Fibroblast of gingiva (primary cell): ENCODE results near the gene TTC9B.
"Not testable (repeated sequence)": the region's sequence is repeated elsewhere in the genome, so short reads cannot be mapped to it uniquely, and the experiment has no call there.

Experiments used
- DNase-seq: peaks from one replicate; pipeline ENCODE4 v3.0.0-alpha.2; 2011; ENCODE audit warnings: low read depth

Gene TTC9B

GRCh38 chr19:40214936-40215335, 3.2 kb downstream of the TTC9B start:
- no peak for DNase-seq

- DNase-seq, result no peak
Measured at GRCh38 chr19:40213882-40214570, 4.2 kb downstream of the TTC9B start.

GRCh38 chr19:40213251-40213829, 4.8 kb downstream of the TTC9B start:
- DNase-seq, result no peak

- DNase-seq, result no peak
Measured at GRCh38 chr19:40210889-40211288, 7.3 kb downstream of the TTC9B start.

- DNase-seq, result no peak
Measured at GRCh38 chr19:40208602-40209001, 9.6 kb downstream of the TTC9B start.

GRCh38 chr19:40205760-40206159, 12.4 kb downstream of the TTC9B start:
- DNase-seq, result no peak

GRCh38 chr19:40204381-40204780, 13.8 kb downstream of the TTC9B start:
- no peak for DNase-seq

- no peak for DNase-seq
Measured at GRCh38 chr19:40200341-40201099, 17.7 kb downstream of the TTC9B start.

GRCh38 chr19:40198272-40198990, 19.8 kb downstream of the TTC9B start:
- DNase-seq, result no peak

GRCh38 chr19:40193587-40193849, 24.7 kb downstream of the TTC9B start:
- DNase-seq, result no peak

GRCh38 chr19:40192758-40193586, 25.2 kb downstream of the TTC9B start:
- no peak for DNase-seq

GRCh38 chr19:40191836-40192646, 26.1 kb downstream of the TTC9B start:
- no peak for DNase-seq

GRCh38 chr19:40190891-40191835, 27.0 kb downstream of the TTC9B start, which contains the start of gene MAP3K10:
Gene MAP3K10 (plus strand): TSS chr19:40191426. CDS start chr19:40192032, 606 bp downstream.
- DNase-seq, result peak; percentile 70

GRCh38 chr19:40184273-40184672, 33.9 kb downstream of the TTC9B start:
- no peak for DNase-seq

- DNase-seq, result no peak
Measured at GRCh38 chr19:40178756-40179155, 39.4 kb downstream of the TTC9B start.

GRCh38 chr19:40177286-40178070, 40.7 kb downstream of the TTC9B start:
- DNase-seq, result no peak

- no peak for DNase-seq
Measured at GRCh38 chr19:40175820-40176219, 42.4 kb downstream of the TTC9B start.

GRCh38 chr19:40174092-40174491, 44.1 kb downstream of the TTC9B start:
- no peak for DNase-seq

GRCh38 chr19:40171293-40171692, 46.9 kb downstream of the TTC9B start:
- DNase-seq, result not testable (repeated sequence)
